Central memory CD4-positive, alpha-beta T cell (primary cell): Measurements from ENCODE around the gene MCL1.
"Not testable (repeated sequence)": the region's sequence is repeated elsewhere in the genome, so short reads cannot be mapped to it uniquely, and the experiment has no call there.

Experiments used
- DNase-seq: peaks from one replicate; pipeline ENCODE4 v3.0.0; 2022

The MCL1 gene

GRCh38 chr1:150601540-150601939 is 22.1 kb upstream of the MCL1 start:
- no peak for DNase-seq

GRCh38 chr1:150598346-150598745 is 18.9 kb upstream of the MCL1 start:
- DNase-seq = not testable (repeated sequence)

DNA sequence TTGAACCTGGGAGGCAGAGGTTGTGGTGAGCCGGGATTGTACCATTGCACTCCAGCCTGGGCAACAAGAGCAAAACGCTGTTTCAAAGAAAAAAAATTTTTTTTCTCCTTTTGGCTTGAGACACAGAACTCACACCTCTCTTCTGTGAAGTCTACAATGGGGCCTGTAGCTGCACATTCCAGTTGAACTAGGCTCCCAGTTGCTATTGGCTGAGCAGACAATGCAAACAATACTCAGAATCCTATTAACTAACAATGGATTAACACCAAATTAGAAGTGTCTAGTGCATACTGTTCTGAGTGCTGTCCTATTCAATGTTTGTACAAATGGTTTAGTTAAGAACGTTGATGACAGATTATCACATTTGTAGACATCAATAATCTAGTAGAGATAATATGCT is 17.6 kb upstream of the MCL1 start:
- no peak for DNase-seq

DNA sequence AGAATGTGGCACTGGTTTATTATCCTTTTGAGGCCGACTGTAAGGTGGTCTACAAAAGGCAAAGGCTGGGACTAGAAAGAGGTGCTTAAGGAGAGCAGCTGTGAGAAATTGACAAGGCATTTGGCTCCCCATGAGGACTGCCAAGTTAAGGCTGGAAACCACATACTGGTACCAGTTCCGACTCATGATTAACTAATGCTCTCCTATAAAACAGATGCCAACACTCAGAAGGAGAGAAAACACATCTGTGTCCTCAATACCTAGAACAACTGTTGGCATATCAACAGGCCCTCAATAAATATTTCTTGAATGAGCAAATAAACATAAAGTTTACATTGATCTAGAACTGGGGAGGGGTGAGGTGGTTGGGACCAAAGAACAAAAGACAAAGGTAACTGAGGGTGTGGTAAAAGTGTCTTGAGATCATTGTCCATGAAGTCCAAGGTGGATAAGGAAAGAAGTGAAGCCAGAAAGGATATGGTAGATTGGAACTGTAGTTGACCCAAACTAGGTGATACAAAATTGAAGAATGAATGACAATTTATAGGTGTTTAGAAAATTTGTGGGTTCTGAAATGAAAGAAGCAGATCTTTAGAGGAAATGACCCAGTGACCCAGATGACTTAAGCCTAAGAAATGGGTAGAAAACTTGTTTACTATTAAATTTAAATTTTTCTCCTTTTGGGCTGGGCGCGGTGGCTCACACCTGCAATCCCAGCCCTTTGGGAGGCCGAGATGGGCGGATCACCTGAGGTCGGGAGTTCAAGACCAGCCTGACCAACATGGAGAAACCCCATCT is 16.9 kb upstream of the MCL1 start:
- DNase-seq = no peak

DNA sequence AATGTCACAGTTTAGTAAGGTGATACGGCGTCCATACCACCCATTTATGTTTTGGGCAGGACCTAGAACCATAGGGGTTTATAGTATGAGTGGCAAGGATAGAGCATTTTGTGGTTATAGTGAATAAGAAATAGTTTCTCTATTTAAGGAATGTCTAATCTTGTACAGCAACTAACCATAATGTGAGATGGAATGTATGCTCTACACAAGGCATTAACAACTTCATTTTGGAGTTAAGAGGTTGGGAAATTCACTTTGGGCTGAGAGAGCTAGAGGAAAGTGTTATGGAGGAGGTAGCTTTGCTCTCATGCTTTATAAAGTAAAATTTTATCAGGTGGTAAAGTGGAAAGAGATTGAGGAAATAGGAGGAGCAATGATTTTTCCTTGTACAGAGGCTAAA is 3.0 kb upstream of the MCL1 start:
- no peak for DNase-seq

DNA sequence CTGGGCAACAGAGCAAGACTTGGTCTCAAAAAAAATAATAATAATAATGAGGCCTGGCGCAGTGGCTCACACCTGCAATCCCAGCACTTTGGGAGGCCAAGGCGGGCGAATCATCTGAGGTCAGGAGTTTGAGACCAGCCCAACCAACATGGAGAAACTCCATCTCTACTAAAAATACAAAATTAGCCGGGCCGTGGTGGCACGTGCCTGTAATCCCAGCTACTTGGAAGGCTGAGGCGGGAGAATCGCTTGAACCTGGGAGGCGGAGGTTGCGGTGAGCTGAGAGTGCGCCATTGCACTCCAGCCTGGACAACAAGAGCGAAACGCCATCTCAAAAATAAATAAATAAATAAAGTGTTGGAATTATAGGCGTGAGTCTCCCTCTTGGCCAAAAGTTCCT is 2.6 kb upstream of the MCL1 start:
- DNase-seq = not testable (repeated sequence)

DNA sequence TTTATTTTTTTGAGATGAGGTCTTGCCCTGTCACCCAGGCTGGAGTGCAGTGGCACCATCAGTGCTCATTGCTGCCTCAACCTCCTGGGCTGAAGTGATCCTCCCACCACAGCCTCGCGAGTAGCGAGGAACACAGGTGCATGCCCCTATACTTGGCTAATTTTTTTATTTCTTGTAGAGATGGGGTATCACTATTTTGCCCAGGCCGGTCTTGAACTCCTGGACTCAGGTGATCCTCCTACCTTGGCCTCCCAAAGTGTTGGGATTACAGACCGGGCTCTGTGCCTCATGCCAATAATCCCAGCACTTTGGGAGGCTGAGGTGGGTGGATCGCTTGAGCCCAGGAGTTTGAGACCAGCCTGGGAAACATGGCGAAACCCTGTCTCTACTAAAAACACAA is 2.0 kb upstream of the MCL1 start:
- not testable (repeated sequence) for DNase-seq

DNA sequence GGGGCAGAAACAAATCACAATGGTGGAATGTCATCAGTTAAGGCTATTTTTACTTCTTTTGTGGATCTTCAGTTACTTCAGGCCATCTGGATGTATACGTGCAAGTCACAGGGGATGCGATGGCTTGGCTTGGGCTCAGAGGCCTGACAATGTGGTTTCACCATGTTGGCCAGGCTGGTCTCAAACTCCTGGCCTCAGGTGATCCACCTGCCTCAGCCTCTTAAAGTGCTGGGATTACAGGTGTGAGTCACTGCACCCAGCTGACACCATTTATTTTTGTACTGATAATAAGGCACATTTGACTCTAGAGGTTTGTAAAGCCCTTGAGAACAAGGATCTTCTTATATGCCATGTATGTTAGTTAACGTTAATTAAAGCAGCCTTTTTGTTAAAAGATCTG is 1.6 kb upstream of the MCL1 start:
- not testable (repeated sequence) for DNase-seq

- no peak for DNase-seq
Measured at GRCh38 chr1:150579945-150580642, 684 bp upstream of the MCL1 start.

GRCh38 chr1:150578272-150579109 is 919 bp downstream of the MCL1 start:
- no peak for DNase-seq

DNA sequence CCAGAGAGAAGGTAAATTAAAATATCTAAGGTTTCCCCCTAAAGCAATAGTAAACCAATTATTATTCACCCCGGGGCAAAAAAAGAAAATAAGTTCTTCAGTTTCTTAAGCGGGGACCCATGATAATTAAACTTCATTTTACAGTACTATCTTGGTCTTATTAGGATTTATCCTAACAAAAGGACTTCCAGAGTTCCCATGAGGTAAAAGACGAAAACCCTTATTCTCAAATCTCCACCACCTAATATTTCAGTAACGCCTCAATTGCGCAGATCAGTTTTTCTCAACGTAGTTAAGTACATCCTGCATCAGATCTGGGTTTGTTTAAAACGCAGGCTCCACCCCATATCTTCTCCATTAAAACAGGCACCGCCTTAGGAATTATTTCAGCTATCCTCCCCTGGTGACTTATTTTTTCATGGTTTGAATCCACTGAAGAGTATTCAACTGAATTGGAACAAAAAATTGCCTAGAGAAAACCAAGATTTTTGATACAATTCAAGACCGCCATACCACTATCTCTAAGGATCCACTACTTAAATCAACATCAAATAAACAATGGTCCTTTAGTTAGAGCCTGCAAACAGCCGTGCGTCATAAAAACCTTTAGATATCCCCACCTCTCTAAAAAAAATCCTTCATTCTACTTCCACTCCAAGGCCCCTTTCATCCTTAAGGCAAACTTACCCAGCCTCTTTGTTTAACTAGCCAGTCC is 1.7 kb downstream of the MCL1 start:
- peak; percentile 66 for DNase-seq

- no peak for DNase-seq
Measured at GRCh38 chr1:150576794-150577556, 2.4 kb downstream of the MCL1 start.

GRCh38 chr1:150576367-150576711 is 3.1 kb downstream of the MCL1 start:
- DNase-seq = no peak

GRCh38 chr1:150575518-150576366 is 3.7 kb downstream of the MCL1 start:
- no peak for DNase-seq

DNA sequence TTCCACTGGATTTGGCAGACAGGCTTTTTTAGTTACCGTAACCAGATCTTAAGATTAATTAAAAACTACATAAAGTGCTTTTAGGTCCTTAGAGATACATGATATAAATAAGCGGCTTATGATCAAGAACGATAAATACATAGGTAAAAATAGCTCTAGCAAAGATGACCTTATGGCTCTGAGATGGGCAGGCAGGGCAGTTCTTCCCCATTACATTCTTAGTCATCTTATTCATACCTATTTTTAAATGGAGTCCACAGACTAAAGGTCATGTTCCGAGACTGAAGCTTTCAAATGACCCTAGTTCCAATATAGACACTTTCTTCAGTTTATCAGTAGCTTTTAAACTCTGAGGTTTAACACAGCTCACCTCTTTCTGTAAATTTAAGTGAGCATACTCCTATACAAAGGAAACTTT is 4.3 kb downstream of the MCL1 start:
- DNase-seq = no peak

- DNase-seq = no peak
Measured at GRCh38 chr1:150574260-150575071, 4.9 kb downstream of the MCL1 start.

GRCh38 chr1:150573648-150574071 is 5.8 kb downstream of the MCL1 start:
- DNase-seq = not testable (repeated sequence)

DNA sequence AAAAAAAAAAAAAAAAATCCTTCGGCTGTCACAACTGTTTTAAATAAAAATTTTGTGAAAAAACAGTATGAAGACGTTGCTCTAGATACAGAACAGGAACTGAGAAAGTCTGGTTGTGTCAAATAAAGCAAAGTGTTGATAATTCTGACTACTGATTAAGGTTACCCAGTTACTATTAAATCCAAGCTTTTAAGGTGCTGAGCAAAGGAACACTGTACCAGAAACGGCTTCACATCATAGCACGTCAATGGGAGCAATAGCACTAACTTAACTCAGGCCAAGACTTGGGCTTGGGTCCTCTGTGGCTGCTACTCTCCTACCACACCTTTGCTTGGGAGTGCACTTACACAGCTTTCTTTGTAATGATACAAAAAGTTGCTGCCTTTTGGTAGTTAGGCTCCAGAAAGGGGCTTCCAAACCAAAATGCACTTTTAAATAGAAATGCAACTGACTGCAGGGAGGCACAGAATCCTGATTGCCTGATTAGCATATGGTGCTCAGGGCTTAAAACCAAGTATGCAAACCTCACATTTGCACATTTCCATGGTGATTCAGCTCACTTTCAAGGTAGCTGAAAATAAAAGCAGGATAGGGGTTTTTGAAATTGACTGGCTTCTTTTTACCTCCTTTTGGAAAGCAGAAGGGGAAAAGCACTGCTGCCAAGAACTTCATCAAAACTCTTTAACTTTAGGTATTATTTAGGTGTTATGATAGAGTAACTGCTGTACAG is 6.3 kb downstream of the MCL1 start:
- DNase-seq = no peak

GRCh38 chr1:150568594-150568966 is 10.8 kb downstream of the MCL1 start:
- DNase-seq = no peak
